Right lobe of liver (tissue), 4 donors: Measurements from ENCODE around the gene MSTN.

Source experiments
- POLR2A ChIP-seq: fragments of 450-650 bp; IDR thresholded peaks from one replicate; pipeline ENCODE4 v1.6.1; 2017; ENCODE audit warnings: antibody characterized with exemption, mild to moderate bottlenecking
- TF ChIP-seq, protein P1 (sequence below), 4 donors: fragments of 200-600 bp in 3 of 4; fragments of 450-650 bp in 1 of 4; IDR thresholded peaks; one replicate each; pipeline versions ENCODE4 v1.5.1 to v1.8.0; 2016 to 2022; ENCODE audit warnings: antibody characterized with exemption in 4 of 4, mild to moderate bottlenecking in 2 of 4
- donor health status: DM: no; HTN: no; CAD: no.
- donor health status: DM: no; HTN: no; CAD: no.
- donor health status: DM: no; HTN: yes; CAD: no.

DNA sequence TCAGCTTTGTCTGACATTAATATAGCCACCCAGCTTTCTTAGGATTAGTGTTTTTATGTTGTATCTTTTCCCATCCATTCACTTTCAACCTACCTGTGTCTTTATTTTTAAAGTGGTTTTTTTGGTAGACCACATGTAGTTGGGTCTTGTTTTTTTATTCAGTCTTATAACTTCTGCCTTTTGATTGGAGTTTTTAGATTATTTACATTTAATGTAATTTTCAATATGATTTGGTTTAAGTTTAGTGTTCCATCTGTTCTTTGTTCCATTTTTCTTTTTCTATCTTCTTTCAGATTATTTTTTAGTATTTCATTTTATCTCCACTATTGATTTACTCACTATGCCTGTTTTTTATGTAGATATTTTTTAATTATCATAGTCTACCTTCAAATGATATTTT, 13.1 kb upstream of the MSTN start:
- no peak for TF ChIP-seq POLR2A
- TF ChIP-seq, protein P1, sequence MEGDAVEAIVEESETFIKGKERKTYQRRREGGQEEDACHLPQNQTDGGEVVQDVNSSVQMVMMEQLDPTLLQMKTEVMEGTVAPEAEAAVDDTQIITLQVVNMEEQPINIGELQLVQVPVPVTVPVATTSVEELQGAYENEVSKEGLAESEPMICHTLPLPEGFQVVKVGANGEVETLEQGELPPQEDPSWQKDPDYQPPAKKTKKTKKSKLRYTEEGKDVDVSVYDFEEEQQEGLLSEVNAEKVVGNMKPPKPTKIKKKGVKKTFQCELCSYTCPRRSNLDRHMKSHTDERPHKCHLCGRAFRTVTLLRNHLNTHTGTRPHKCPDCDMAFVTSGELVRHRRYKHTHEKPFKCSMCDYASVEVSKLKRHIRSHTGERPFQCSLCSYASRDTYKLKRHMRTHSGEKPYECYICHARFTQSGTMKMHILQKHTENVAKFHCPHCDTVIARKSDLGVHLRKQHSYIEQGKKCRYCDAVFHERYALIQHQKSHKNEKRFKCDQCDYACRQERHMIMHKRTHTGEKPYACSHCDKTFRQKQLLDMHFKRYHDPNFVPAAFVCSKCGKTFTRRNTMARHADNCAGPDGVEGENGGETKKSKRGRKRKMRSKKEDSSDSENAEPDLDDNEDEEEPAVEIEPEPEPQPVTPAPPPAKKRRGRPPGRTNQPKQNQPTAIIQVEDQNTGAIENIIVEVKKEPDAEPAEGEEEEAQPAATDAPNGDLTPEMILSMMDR (IDR thresholded peaks at IDR 0.05): no peak
